Measurements from ENCODE around the gene RASA3.
"Not testable (repeated sequence)": the region's sequence is repeated elsewhere in the genome, so short reads cannot be mapped to it uniquely, and the experiment has no call there.

RASA3 gene

DNA sequence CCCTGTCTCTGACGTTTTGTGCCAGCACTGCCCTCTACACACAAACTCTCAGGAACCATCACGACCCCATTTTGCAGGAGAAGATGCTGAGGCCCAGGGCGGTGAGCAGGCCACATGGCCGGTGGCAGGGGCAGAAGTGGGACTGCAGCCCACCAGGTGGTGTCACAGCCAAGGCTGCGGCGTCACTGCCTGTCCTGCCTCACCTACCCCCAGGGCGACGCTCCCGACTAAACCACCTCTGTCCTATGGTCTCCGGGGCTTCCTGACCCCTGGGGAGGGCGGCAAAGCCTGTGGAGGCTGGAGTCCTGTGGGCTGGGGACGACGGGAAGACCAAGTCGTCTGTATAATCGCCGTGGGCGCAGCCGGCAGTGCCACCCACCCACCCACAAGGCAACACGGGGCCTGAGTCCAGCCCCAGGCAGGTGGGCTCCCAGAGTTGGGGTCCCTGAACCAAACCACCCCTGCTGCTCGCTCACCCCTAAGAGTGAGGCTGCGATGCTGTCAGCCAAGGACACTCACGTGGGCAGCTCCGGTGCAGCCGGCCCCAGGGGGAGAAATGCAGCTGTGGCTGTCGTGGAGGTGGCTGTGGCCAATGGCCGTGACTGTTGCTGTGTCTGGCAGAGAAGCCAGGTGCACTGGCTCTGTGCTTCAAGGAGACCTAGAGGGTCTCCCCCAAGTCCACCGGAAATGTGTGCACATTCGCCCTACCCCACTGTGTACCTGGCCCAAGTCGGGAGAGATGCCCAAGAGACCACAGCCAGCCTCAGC lies 29.7 kb downstream of the RASA3 start:
- no peak for DNase-seq (ENCODE audit: extremely low read depth, low read depth)
- TF ChIP-seq, protein P1, sequence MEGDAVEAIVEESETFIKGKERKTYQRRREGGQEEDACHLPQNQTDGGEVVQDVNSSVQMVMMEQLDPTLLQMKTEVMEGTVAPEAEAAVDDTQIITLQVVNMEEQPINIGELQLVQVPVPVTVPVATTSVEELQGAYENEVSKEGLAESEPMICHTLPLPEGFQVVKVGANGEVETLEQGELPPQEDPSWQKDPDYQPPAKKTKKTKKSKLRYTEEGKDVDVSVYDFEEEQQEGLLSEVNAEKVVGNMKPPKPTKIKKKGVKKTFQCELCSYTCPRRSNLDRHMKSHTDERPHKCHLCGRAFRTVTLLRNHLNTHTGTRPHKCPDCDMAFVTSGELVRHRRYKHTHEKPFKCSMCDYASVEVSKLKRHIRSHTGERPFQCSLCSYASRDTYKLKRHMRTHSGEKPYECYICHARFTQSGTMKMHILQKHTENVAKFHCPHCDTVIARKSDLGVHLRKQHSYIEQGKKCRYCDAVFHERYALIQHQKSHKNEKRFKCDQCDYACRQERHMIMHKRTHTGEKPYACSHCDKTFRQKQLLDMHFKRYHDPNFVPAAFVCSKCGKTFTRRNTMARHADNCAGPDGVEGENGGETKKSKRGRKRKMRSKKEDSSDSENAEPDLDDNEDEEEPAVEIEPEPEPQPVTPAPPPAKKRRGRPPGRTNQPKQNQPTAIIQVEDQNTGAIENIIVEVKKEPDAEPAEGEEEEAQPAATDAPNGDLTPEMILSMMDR (IDR thresholded peaks at IDR 0.05; ENCODE audit: low read depth, low read length) = no peak

GRCh38 chr13:114102131-114102520 lies 30.3 kb downstream of the RASA3 start:
- no peak for DNase-seq (ENCODE audit: extremely low read depth, low read depth)
- TF ChIP-seq, protein P1 (IDR thresholded peaks at IDR 0.05; ENCODE audit: low read depth, low read length) = no peak

- DNase-seq (ENCODE audit: extremely low read depth, low read depth) = no peak
- TF ChIP-seq, protein P1 (IDR thresholded peaks at IDR 0.05; ENCODE audit: low read depth, low read length) = no peak
Observed at GRCh38 chr13:114101358-114102130, 30.9 kb downstream of the RASA3 start.

GRCh38 chr13:114100446-114101357 lies 31.7 kb downstream of the RASA3 start:
- no peak for DNase-seq (ENCODE audit: extremely low read depth, low read depth)
- TF ChIP-seq, protein P1 (IDR thresholded peaks at IDR 0.05; ENCODE audit: low read depth, low read length) = no peak

- TF ChIP-seq, protein P1 (IDR thresholded peaks at IDR 0.05; ENCODE audit: low read depth, low read length) = no peak
- DNase-seq (ENCODE audit: extremely low read depth, low read depth) = no peak
Observed at GRCh38 chr13:114099918-114100445, 32.4 kb downstream of the RASA3 start.

- DNase-seq (ENCODE audit: extremely low read depth, low read depth) = peak; percentile 65
- TF ChIP-seq, protein P1 (IDR thresholded peaks at IDR 0.05; ENCODE audit: low read depth, low read length) = no peak
Observed at GRCh38 chr13:114099191-114099590, 33.2 kb downstream of the RASA3 start.

DNA sequence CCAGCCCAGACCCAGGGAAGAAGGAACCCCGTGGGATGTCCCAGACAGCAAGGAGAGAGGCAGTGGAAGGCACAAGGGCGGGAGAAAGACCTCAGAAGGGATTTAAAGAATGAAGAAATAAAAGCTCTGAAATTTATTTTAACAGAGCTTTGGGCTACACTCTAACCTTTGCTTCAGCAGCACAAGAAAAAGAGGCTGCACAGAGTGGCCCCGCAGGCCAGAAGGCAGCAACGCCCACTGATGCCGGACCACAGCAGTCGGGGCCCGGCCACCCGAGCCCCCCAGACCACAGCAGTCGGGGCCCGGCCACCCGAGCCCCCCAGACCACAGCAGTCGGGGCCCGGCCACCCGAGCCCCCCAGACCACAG lies 33.8 kb downstream of the RASA3 start:
- not testable (repeated sequence) for DNase-seq (ENCODE audit: extremely low read depth, low read depth)

Data from AG09319 (cell line).